Measurements from ENCODE around the gene PPWD1.

GRCh38 chr5:65562731-65563701 lies at the start of gene PPWD1, which contains the start of gene CENPK:
- TF ChIP-seq CTCF (IDR thresholded peaks at IDR 0.05) (no peak), EZH2 (IDR thresholded peaks at IDR 0.05) (no peak), EZH2phosphoT487 (IDR thresholded peaks at IDR 0.05) (no peak)

All from neural progenitor cell (in vitro differentiated cells).